ENCODE results near the gene BCAS3. TPM values are rescaled to one million over a fixed set of nuclear protein-coding genes. Genes with fewer than 3 reads are reported as not detected.

The BCAS3 gene
- total and polyA plus RNA-seq, 2 donors (not counting 1 experiment from before 2014, with no cell fraction given): 13.9 to 73.4 TPM

- H3K4me3 ChIP-seq (ENCODE audit: control extremely low read depth in 1 of 5, extremely low read depth in 1 of 5, insufficient read depth in 1 of 5, low read depth in 2 of 5, low read length in 4 of 5): no peak overlapping the region
- intact Hi-C loops (cut with micrococcal nuclease): no loop called here
- CTCF ChIA-PET: no interaction called here
- no peaks in the 10 kb centered on the region for H3K79me2 ChIP-seq (ENCODE audit: control insufficient read depth, insufficient read depth, low read length)
- no peak overlapping the region for H3K4me3 Mint-ChIP-seq
- H3K9me3 ChIP-seq (ENCODE audit: control extremely low read depth in 1 of 3, control insufficient read depth in 2 of 3, insufficient read depth in 1 of 3, low read length in 2 of 3): peaks cover 0 to 4% (median 2%) of the 10 kb centered on the region in 3 donors
- peaks cover 4% of the 10 kb centered on the region for H3K4me1 Mint-ChIP-seq
- H4K20me1 ChIP-seq (ENCODE audit: control insufficient read depth, insufficient read depth, low read length, poor library complexity, severe bottlenecking): no peaks in the 10 kb centered on the region
- H3K9me3 Mint-ChIP-seq (ENCODE audit: insufficient read depth): no peaks in the 10 kb centered on the region
- H3K27me3 ChIP-seq (replicated peaks in 1 of 4; ENCODE audit: control extremely low read depth in 1 of 4, control insufficient read depth in 3 of 4, insufficient read depth in 4 of 4, low read length in 3 of 4): no peaks in the 10 kb centered on the region
- H3K4me2 ChIP-seq (replicated peaks; ENCODE audit: low read depth, low read length, poor library complexity, severe bottlenecking): no peak overlapping the region
- no peak for DNase-seq
- 85% methylated on average over 7 of the region's 15 CpGs for WGBS (ENCODE audit: insufficient coverage)
- H3K4me1 ChIP-seq (ENCODE audit: control insufficient read depth in 2 of 2, insufficient read depth in 2 of 2, low read length in 2 of 2): no peaks in the 10 kb centered on the region
- no peak for ATAC-seq (ENCODE audit: low read depth)
- no peak overlapping the region for H3K27ac ChIP-seq (ENCODE audit: low read length in 2 of 2)
- H3K27me3 Mint-ChIP-seq: no peaks in the 10 kb centered on the region
- H3K36me3 ChIP-seq (replicated peaks in 1 of 2; ENCODE audit: control extremely low read depth in 1 of 2, control insufficient read depth in 1 of 2, extremely low read depth in 1 of 2, insufficient read depth in 2 of 2, low read length in 1 of 2): no peaks in the 10 kb centered on the region
- no peak overlapping the region for H3K9ac ChIP-seq (ENCODE audit: low read length)
- no peak overlapping the region for H3K27ac Mint-ChIP-seq
- POLR2A ChIA-PET: no interaction called here
- no peak for TF ChIP-seq EZH2 (IDR thresholded peaks at IDR 0.05; ENCODE audit: borderline replicate concordance, insufficient read depth, low read depth, low read length, poor library complexity, severe bottlenecking)
- TF ChIP-seq, protein P1, sequence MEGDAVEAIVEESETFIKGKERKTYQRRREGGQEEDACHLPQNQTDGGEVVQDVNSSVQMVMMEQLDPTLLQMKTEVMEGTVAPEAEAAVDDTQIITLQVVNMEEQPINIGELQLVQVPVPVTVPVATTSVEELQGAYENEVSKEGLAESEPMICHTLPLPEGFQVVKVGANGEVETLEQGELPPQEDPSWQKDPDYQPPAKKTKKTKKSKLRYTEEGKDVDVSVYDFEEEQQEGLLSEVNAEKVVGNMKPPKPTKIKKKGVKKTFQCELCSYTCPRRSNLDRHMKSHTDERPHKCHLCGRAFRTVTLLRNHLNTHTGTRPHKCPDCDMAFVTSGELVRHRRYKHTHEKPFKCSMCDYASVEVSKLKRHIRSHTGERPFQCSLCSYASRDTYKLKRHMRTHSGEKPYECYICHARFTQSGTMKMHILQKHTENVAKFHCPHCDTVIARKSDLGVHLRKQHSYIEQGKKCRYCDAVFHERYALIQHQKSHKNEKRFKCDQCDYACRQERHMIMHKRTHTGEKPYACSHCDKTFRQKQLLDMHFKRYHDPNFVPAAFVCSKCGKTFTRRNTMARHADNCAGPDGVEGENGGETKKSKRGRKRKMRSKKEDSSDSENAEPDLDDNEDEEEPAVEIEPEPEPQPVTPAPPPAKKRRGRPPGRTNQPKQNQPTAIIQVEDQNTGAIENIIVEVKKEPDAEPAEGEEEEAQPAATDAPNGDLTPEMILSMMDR (IDR thresholded peaks at IDR 0.05): no peak
- H2AFZ ChIP-seq (ENCODE audit: insufficient read depth, low read depth, low read length, poor library complexity, severe bottlenecking): no peak overlapping the region
Observed at GRCh38 chr17:61235001-61235826, 557.6 kb downstream of the BCAS3 start.

DNA sequence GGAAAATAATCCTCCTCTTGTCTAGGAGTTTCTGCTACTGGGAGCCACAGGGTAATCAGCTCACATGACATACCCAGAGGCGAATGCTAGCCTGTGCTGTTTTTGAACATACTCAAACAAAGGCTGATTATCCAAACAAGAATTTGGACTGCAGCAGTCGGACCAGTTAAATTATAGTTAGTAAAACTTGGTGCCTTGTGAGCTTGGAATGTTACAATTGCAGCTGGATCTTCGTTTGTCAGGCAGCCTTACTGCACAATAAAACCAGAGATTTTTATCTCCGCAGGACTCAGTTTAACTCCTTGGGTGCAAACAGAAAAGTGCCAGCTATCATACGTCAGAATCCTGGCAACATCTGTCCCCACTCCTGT lies 558.2 kb downstream of the BCAS3 start:
- no peaks in the 10 kb centered on the region for H3K27me3 Mint-ChIP-seq
- H3K4me3 Mint-ChIP-seq: no peak overlapping the region
- peaks cover 4% of the 10 kb centered on the region for H3K4me1 Mint-ChIP-seq
- no peaks in the 10 kb centered on the region for H3K79me2 ChIP-seq (ENCODE audit: control insufficient read depth, insufficient read depth, low read length)
- no peak overlapping the region for H3K9ac ChIP-seq (ENCODE audit: low read length)
- WGBS (ENCODE audit: insufficient coverage): 94% methylated on average over 2 of the region's 5 CpGs
- ChIA-PET POLR2A (no interaction called here), CTCF (no interaction called here)
- no peaks in the 10 kb centered on the region for H3K9me3 Mint-ChIP-seq (ENCODE audit: insufficient read depth)
- no peaks in the 10 kb centered on the region for H3K4me1 ChIP-seq (ENCODE audit: control insufficient read depth in 2 of 2, insufficient read depth in 2 of 2, low read length in 2 of 2)
- H3K9me3 ChIP-seq (ENCODE audit: control extremely low read depth in 1 of 3, control insufficient read depth in 2 of 3, insufficient read depth in 1 of 3, low read length in 2 of 3): peaks cover 0 to 4% (median 2%) of the 10 kb centered on the region in 3 donors
- no peak overlapping the region for H3K4me3 ChIP-seq (ENCODE audit: control extremely low read depth in 1 of 5, extremely low read depth in 1 of 5, insufficient read depth in 1 of 5, low read depth in 2 of 5, low read length in 4 of 5)
- no peak overlapping the region for H2AFZ ChIP-seq (ENCODE audit: insufficient read depth, low read depth, low read length, poor library complexity, severe bottlenecking)
- no peaks in the 10 kb centered on the region for H4K20me1 ChIP-seq (ENCODE audit: control insufficient read depth, insufficient read depth, low read length, poor library complexity, severe bottlenecking)
- intact Hi-C loops (cut with micrococcal nuclease): no loop called here
- DNase-seq (no peak), ATAC-seq (ENCODE audit: low read depth) (no peak)
- no peak overlapping the region for H3K27ac Mint-ChIP-seq
- H3K27ac ChIP-seq (ENCODE audit: low read length in 2 of 2): no peak overlapping the region
- H3K36me3 ChIP-seq (replicated peaks in 1 of 2; ENCODE audit: control extremely low read depth in 1 of 2, control insufficient read depth in 1 of 2, extremely low read depth in 1 of 2, insufficient read depth in 2 of 2, low read length in 1 of 2): no peaks in the 10 kb centered on the region
- no peak for TF ChIP-seq EZH2 (IDR thresholded peaks at IDR 0.05; ENCODE audit: borderline replicate concordance, insufficient read depth, low read depth, low read length, poor library complexity, severe bottlenecking)
- TF ChIP-seq, protein P1 (IDR thresholded peaks at IDR 0.05): no peak
- H3K27me3 ChIP-seq (replicated peaks in 1 of 4; ENCODE audit: control extremely low read depth in 1 of 4, control insufficient read depth in 3 of 4, insufficient read depth in 4 of 4, low read length in 3 of 4): no peaks in the 10 kb centered on the region
- H3K4me2 ChIP-seq (replicated peaks; ENCODE audit: low read depth, low read length, poor library complexity, severe bottlenecking): no peak overlapping the region
